Mesothelial cell of epicardium (in vitro differentiated cells): ENCODE measurements around the gene KRTAP1-5. TPM values are rescaled to one million over a fixed set of nuclear protein-coding genes. Genes with fewer than 3 reads are reported as not detected.
"Not testable (repeated sequence)": the region's sequence is repeated elsewhere in the genome, so short reads cannot be mapped to it uniquely, and the experiment has no call there.

Source experiments
- DNase-seq, 2 experiments: peaks; one replicate each; pipeline ENCODE4 v3.0.0; 2021; ENCODE audit warnings: low spot score in 2 of 2; ENCODE audit not compliant: unreplicated experiment in 2 of 2
- H3K27ac Mint-ChIP-seq: 2 replicates; pipeline ENCODE4 v1.8.0; 2021; ENCODE audit warnings: mixed read lengths
- H3K27me3 Mint-ChIP-seq: 2 replicates; pipeline ENCODE4 v1.8.0; 2021; ENCODE audit warnings: low read depth, mixed read lengths
- H3K36me3 Mint-ChIP-seq: 2 replicates; pipeline ENCODE4 v1.8.0; 2021; ENCODE audit warnings: mixed read lengths
- H3K4me1 Mint-ChIP-seq: 2 replicates; pipeline ENCODE4 v1.8.0; 2021; ENCODE audit warnings: mixed read lengths
- H3K4me3 Mint-ChIP-seq: 2 replicates; pipeline ENCODE4 v1.8.0; 2021; ENCODE audit warnings: mild to moderate bottlenecking, moderate library complexity, mixed read lengths
- H3K9me3 Mint-ChIP-seq: 2 replicates; pipeline ENCODE4 v1.8.0; 2021; ENCODE audit warnings: mixed read lengths
- total RNA-seq: library from RNA; stranded (reverse); gene quantifications from 3 replicates; pipeline ENCODE4 v1.2.1, GENCODE V29; 2021
- TF ChIP-seq, protein P1 (sequence below): fragments of 200-600 bp; sonication (generic); IDR thresholded peaks from one replicate; pipeline ENCODE4 v1.5.0; 2021; ENCODE audit warnings: antibody characterized with exemption; ENCODE audit not compliant: unreplicated experiment

The KRTAP1-5 gene
- total RNA-seq, 1 donor from 2014 or later: not detected

DNA sequence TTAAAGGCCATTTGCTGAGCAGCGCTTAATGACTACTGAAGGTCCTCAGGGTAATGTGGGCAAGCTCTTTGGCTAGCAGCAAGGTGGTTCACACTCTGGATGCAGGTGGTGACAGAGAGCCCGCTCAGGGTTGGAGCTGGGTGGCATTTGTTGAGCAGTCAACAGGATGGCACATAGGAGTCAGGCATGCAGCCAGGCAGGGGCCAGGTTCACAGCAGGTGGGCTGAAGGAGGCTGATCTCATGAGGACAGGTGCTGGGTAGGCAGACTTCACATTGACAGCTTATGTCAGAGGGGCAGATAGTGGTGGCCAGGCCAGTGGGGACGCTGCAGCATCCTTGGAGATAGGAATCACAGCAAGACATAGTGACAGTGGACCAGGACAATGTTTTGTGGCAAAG, 22.6 kb downstream of the KRTAP1-5 start:
- TF ChIP-seq, protein P1, sequence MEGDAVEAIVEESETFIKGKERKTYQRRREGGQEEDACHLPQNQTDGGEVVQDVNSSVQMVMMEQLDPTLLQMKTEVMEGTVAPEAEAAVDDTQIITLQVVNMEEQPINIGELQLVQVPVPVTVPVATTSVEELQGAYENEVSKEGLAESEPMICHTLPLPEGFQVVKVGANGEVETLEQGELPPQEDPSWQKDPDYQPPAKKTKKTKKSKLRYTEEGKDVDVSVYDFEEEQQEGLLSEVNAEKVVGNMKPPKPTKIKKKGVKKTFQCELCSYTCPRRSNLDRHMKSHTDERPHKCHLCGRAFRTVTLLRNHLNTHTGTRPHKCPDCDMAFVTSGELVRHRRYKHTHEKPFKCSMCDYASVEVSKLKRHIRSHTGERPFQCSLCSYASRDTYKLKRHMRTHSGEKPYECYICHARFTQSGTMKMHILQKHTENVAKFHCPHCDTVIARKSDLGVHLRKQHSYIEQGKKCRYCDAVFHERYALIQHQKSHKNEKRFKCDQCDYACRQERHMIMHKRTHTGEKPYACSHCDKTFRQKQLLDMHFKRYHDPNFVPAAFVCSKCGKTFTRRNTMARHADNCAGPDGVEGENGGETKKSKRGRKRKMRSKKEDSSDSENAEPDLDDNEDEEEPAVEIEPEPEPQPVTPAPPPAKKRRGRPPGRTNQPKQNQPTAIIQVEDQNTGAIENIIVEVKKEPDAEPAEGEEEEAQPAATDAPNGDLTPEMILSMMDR: no peak
- H3K27ac Mint-ChIP-seq: no peak overlapping the region
- no peaks in the 10 kb centered on the region for H3K27me3 Mint-ChIP-seq
- DNase-seq: no peak
- no peaks in the 10 kb centered on the region for H3K36me3 Mint-ChIP-seq
- no peak overlapping the region for H3K4me3 Mint-ChIP-seq
- peaks cover 28% of the 10 kb centered on the region for H3K4me1 Mint-ChIP-seq
- H3K9me3 Mint-ChIP-seq: peaks cover 3% of the 10 kb centered on the region

DNA sequence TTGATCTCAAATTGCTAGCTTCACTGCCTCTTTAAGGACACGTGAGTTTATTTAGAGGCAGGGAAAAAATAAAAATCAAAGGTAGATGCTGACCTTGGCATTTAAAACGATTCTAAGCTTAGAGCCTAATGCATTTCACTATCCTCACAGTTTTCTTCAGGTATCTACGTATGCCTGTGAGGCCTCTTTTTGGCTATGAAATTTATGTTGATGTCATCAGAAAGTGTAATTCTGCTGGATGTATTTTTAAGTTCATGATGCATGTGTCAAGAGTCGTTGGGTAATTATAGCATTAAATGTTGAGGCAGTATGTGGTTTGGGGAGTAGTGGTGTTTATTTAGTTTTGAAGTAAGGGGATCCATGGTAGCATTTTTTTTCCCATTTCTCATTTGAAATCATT, 23.1 kb downstream of the KRTAP1-5 start:
- no peaks in the 10 kb centered on the region for H3K36me3 Mint-ChIP-seq
- H3K27ac Mint-ChIP-seq: no peak overlapping the region
- TF ChIP-seq, protein P1: no peak
- H3K9me3 Mint-ChIP-seq: peaks cover 3% of the 10 kb centered on the region
- H3K4me1 Mint-ChIP-seq: peaks cover 23% of the 10 kb centered on the region
- DNase-seq: no peak
- no peak overlapping the region for H3K4me3 Mint-ChIP-seq
- no peaks in the 10 kb centered on the region for H3K27me3 Mint-ChIP-seq

DNA sequence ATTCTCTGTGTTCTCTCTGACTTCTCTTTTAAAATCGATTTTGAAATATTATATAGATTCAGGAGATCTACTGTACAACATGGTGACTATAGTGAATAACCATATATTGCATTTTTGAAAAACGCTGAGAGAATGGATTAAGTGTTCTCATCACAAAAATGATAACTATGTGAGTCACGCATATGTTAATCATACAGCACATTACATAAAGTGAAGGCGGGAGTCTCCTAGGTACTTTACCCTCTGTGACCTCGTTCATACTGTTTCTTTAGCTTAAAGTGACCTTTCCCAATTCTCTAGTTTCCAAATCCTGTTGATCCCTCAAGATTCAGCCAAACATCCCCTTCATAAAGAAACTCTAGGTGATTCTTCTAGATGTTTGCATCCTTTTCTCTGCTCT, 24.2 kb downstream of the KRTAP1-5 start:
- H3K9me3 Mint-ChIP-seq: peaks cover 3% of the 10 kb centered on the region
- no peaks in the 10 kb centered on the region for H3K36me3 Mint-ChIP-seq
- peaks cover 17% of the 10 kb centered on the region for H3K4me1 Mint-ChIP-seq
- H3K27ac Mint-ChIP-seq: peak overlapping the region; percentile 77
- no peaks in the 10 kb centered on the region for H3K27me3 Mint-ChIP-seq
- no peak for DNase-seq
- no peak overlapping the region for H3K4me3 Mint-ChIP-seq
- TF ChIP-seq, protein P1: no peak

DNA sequence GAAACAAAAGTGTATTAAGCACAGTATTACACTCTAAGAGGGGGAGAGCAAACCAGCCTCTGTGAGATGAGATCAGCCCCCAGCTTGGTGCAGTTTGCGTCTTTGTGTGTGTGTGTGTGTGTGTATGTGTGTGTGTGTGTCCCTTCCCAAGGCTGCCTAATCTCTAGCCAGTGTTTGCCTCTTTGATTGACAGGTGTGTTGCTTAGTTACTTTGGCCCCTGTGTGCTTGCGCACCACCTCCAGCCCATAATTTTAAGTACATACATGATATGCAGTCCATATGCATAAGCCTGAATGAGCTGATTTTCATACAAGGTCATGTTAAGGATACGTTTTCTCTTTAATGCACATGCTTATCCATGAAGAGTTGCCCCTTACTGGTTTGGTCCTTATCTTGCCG, 25.2 kb downstream of the KRTAP1-5 start:
- DNase-seq: no peak
- peaks cover 3% of the 10 kb centered on the region for H3K9me3 Mint-ChIP-seq
- no peak overlapping the region for H3K4me3 Mint-ChIP-seq
- peaks cover 26% of the 10 kb centered on the region for H3K4me1 Mint-ChIP-seq
- no peaks in the 10 kb centered on the region for H3K36me3 Mint-ChIP-seq
- TF ChIP-seq, protein P1: no peak
- H3K27ac Mint-ChIP-seq: no peak overlapping the region
- no peaks in the 10 kb centered on the region for H3K27me3 Mint-ChIP-seq

DNA sequence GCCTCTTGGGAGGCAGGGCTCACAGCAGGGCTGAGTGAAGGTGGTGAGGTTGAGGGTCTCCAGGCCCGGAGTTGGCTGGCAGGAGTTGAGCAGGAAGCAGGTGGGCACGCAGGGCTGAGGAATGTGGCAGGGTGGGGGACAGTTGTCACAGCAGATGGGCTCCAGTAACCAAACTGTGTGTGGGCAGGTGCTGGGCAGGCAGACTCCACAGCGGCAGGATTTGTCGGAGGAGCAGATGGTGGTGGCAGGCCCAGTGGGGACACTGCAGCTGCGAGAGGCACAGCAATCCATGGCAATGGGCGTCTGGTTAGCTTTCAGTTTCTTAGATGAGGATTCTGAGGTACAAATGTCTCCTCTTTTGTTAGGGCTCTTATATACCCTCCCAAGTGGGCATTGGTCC, 27.4 kb downstream of the KRTAP1-5 start, which contains the start of gene KRTAP3-2:
KRTAP3-2 (minus strand) TSS at position 344 of the 400 bp plus-strand sequence; CDS start at position 291, 53 bp downstream.
- not testable (repeated sequence) for H3K4me3 Mint-ChIP-seq
- H3K4me1 Mint-ChIP-seq: peaks cover 22% of the 10 kb centered on the region

DNA sequence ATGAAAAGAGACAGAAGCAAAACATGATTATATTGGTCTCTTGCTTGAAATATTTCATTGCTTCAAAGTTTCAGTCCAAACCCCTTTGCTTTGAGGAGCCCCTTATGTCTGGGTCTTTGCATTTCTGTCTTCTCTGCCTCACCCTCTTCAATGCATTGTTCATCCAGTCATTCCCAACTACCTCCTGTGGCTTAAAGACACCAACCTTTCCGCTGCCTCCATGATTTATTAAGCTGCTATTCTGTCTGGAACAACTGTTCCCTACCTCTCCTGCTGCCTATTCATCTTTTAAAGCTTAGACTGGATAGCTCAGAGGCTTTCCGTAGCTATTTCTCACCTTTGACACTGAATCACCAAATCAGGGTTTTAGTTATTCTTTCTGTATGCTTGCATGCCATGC, 29.6 kb downstream of the KRTAP1-5 start:
- DNase-seq: no peak
- Mint-ChIP-seq H3K4me1 (peaks cover 11% of the 10 kb centered on the region), H3K4me3 (no peak overlapping the region), H3K27me3 (no peaks in the 10 kb centered on the region), H3K36me3 (no peaks in the 10 kb centered on the region), H3K9me3 (peaks cover 6% of the 10 kb centered on the region), H3K27ac (no peak overlapping the region)
- TF ChIP-seq, protein P1: no peak

More for the DNA sequence above, 27.4 kb downstream of the KRTAP1-5 start, which contains the start of gene KRTAP3-2:
- H3K27ac Mint-ChIP-seq, H3K9me3 Mint-ChIP-seq, H3K27me3 Mint-ChIP-seq, DNase-seq, H3K36me3 Mint-ChIP-seq: not testable (repeated sequence)
